Endothelial cell of umbilical vein (primary cell): Measurements from ENCODE around the gene ST6GALNAC2. TPM values are rescaled to one million over a fixed set of nuclear protein-coding genes. Genes with fewer than 3 reads are reported as not detected.

Experiments
- BruUV-seq: library from RNA; stranded (reverse); fragments of 400-500 nt; replicated peaks from 2 replicates; lab custom pipeline; 2021; lab: Mats Ljungman, UMichigan
- CTCF ChIA-PET: fragments of 300-600, 350-600 bp; sonication (Branson Sonifier 250); formaldehyde crosslinking; loops from one replicate; lab custom pipeline; 2021; ENCODE audit warnings: antibody characterized with exemption, inconsistent platforms; lab: Charles Lee
- POLR2A ChIA-PET: fragments of 300-600, 350-600 bp; sonication (Branson Sonifier 250); formaldehyde crosslinking; loops from one replicate; lab custom pipeline; 2021; ENCODE audit warnings: antibody characterized with exemption, inconsistent platforms; lab: Charles Lee
- DNase-seq: peaks from one replicate; pipeline ENCODE4 v3.0.0-alpha.2; 2011; ENCODE audit warnings: low read depth, low spot score
- FAIRE-seq: peaks from 2 replicates; lab custom pipeline; 2011; peaks lifted over from hg19 to GRCh38; lab: Jason Lieb, UNC
- H2AFZ ChIP-seq: 2 replicates; pipeline ENCODE4 v1.6.0; 2012; ENCODE audit warnings: low read depth, low read length, control low read depth, inconsistent platforms
- H3K27ac ChIP-seq: 2 replicates; pipeline ENCODE4 v1.5.1; 2011; ENCODE audit warnings: low read depth, mild to moderate bottlenecking, control low read depth, low read length, moderate library complexity; ENCODE audit not compliant: insufficient read depth
- H3K27me3 ChIP-seq, 2 experiments: 2 replicates each; pipeline versions ENCODE4 v1.6.0 to v1.6.1; 2011; ENCODE audit warnings: low read length in 2 of 2, mixed read lengths in 1 of 2; ENCODE audit not compliant: control insufficient read depth in 2 of 2, insufficient read depth in 2 of 2
- H3K36me3 ChIP-seq, 2 experiments: 2 replicates in 1 of 2; 3 replicates in 1 of 2; pipeline ENCODE4 v1.5.1; 2011; ENCODE audit warnings: low read length in 2 of 2, mild to moderate bottlenecking in 1 of 2, moderate library complexity in 1 of 2; ENCODE audit not compliant: control insufficient read depth in 2 of 2, insufficient read depth in 2 of 2; ENCODE audit errors: extremely low read depth in 1 of 2
- H3K4me1 ChIP-seq: 3 replicates; pipeline ENCODE4 v1.5.1; 2011; ENCODE audit warnings: mild to moderate bottlenecking, low read length; ENCODE audit not compliant: control insufficient read depth, insufficient read depth; ENCODE audit errors: extremely low read depth
- H3K4me2 ChIP-seq: 2 replicates; pipeline ENCODE4 v1.6.1; 2011; ENCODE audit warnings: low read length, control low read depth, mixed read lengths; ENCODE audit not compliant: insufficient read depth
- H3K4me3 ChIP-seq, 3 experiments: fragments of 200-600 bp in 1 of 3; sonication (generic), shearing (Covaris generic) in 1 of 3; replicated peaks in 1 of 3; 2 replicates each; pipeline ENCODE4 v1.5.1; 2011 to 2016; ENCODE audit warnings: control low read depth in 3 of 3, low read length in 3 of 3, mild to moderate bottlenecking in 2 of 3, inconsistent platforms in 1 of 3, low read depth in 1 of 3, moderate library complexity in 1 of 3; ENCODE audit not compliant: insufficient read depth in 1 of 3
- H3K79me2 ChIP-seq: 2 replicates; pipeline ENCODE4 v1.6.0; 2012; ENCODE audit warnings: low read length, inconsistent platforms; ENCODE audit not compliant: control insufficient read depth, insufficient read depth
- H3K9ac ChIP-seq: replicated peaks from 2 replicates; pipeline ENCODE3; 2011; ENCODE audit warnings: low read length, control low read depth; ENCODE audit not compliant: insufficient read depth; ENCODE audit errors: extremely low read depth
- H3K9me1 ChIP-seq: replicated peaks from 3 replicates; pipeline ENCODE4 v1.6.0; 2011; ENCODE audit warnings: mild to moderate bottlenecking, low read length; ENCODE audit not compliant: control insufficient read depth, insufficient read depth; ENCODE audit errors: extremely low read depth
- H3K9me3 ChIP-seq: replicated peaks from 2 replicates; pipeline ENCODE4 v1.5.1; 2012; ENCODE audit warnings: low read length, inconsistent platforms; ENCODE audit not compliant: control insufficient read depth, insufficient read depth
- H4K20me1 ChIP-seq: replicated peaks from 2 replicates; pipeline ENCODE3; 2011; ENCODE audit warnings: mild to moderate bottlenecking, low read length; ENCODE audit not compliant: control insufficient read depth, insufficient read depth; ENCODE audit errors: extremely low read depth
- CTCF ChIP-seq, 2 donors: IDR thresholded peaks; 1 replicate in 1 of 2; 2 replicates in 1 of 2; pipeline ENCODE4 v1.5.1; 2011; ENCODE audit warnings: low read length in 2 of 2, mild to moderate bottlenecking in 2 of 2, moderate library complexity in 2 of 2, control low read depth in 1 of 2, inconsistent platforms in 1 of 2, low read depth in 1 of 2; ENCODE audit not compliant: insufficient read depth in 1 of 2; ENCODE audit errors: extremely low read depth in 1 of 2
- EZH2 ChIP-seq: IDR thresholded peaks from 2 replicates; pipeline ENCODE4 v1.6.1; 2012; ENCODE audit warnings: borderline replicate concordance, low read depth, mild to moderate bottlenecking, moderate library complexity, low read length, inconsistent platforms; ENCODE audit not compliant: severe bottlenecking
- FOS ChIP-seq: IDR thresholded peaks from 2 replicates; pipeline ENCODE4 v1.6.1; 2011; ENCODE audit warnings: mild to moderate bottlenecking, low read length, moderate library complexity, borderline replicate concordance; ENCODE audit not compliant: insufficient read depth
- GATA2 ChIP-seq: IDR thresholded peaks from 2 replicates; pipeline ENCODE4 v1.7.0; 2011; ENCODE audit warnings: low read depth, mild to moderate bottlenecking, moderate library complexity, mixed read lengths, low read length; ENCODE audit not compliant: insufficient read length, insufficient read depth
- JUN ChIP-seq: IDR thresholded peaks from 2 replicates; pipeline ENCODE4 v1.6.1; 2011; ENCODE audit warnings: borderline replicate concordance, low read depth; ENCODE audit not compliant: insufficient read length, insufficient read depth
- MAX ChIP-seq: IDR thresholded peaks from 2 replicates; pipeline ENCODE4 v1.6.1; 2011; ENCODE audit not compliant: insufficient read depth, insufficient read length
- MYC ChIP-seq: IDR thresholded peaks from one replicate; pipeline ENCODE4 v1.6.1; 2011; ENCODE audit warnings: mild to moderate bottlenecking, low read depth, low read length
- POLR2A ChIP-seq: IDR thresholded peaks from 2 replicates; pipeline ENCODE4 v1.6.1; 2012; ENCODE audit warnings: low read depth, mild to moderate bottlenecking, control low read depth, low read length
- POLR2AphosphoS5 ChIP-seq: IDR thresholded peaks from 2 replicates; pipeline ENCODE4 v1.6.1; 2012; ENCODE audit warnings: low read depth, mild to moderate bottlenecking, control low read depth, low read length, moderate library complexity; ENCODE audit not compliant: insufficient read depth
- dilution Hi-C: fragments of 300-500 bp; cut with MboI; formaldehyde crosslinking; loops from one replicate; pipeline ENCODE4 v1.15.0; 2019; ENCODE audit warnings: low sequenced_read_pairs; ENCODE audit not compliant: extremely low pct_ligation_motif_present
- intact Hi-C: fragments of 100-400 bp; cut with micrococcal nuclease; formaldehyde crosslinking; loops from one replicate; pipeline ENCODE4 v1.10.0; 2022
- polyA plus RNA-seq, 4 experiments: library from polyadenylated mRNA; depleted of rRNA in 3 of 4; stranded (reverse) in 3 of 4; unstranded in 1 of 4; fragments of >200 nt; gene quantifications; 2 replicates each; pipeline versions ENCODE4 v1.2.1 to v1.2.3, GENCODE V29; 2011 to 2012; ENCODE audit warnings: missing spikeins in 1 of 4
- total RNA-seq: library from RNA; stranded (reverse); gene quantifications from 2 replicates; pipeline ENCODE4 v1.2.3, GENCODE V29; 2021

Gene ST6GALNAC2
- total and polyA plus RNA-seq, 2 donors (not counting 3 experiments of a cell fraction or from before 2014, with no cell fraction given): 0.59 to 1.7 TPM

- Histone ChIP-seq H4K20me1 (no peaks in the 10 kb centered on the region), H3K36me3 (no peaks in the 10 kb centered on the region), H3K9me3 (no peaks in the 10 kb centered on the region), H3K79me2 (no peaks in the 10 kb centered on the region), H3K4me1 (no peaks in the 10 kb centered on the region), H3K9ac (no peak overlapping the region), H3K27ac (no peak overlapping the region), H2AFZ (no peak overlapping the region), H3K4me3 (no peak overlapping the region), H3K27me3 (peaks cover 17 to 19% of the 10 kb centered on the region in 2 experiments), H3K9me1 (no peaks in the 10 kb centered on the region), H3K4me2 (no peak overlapping the region)
- intact Hi-C loops (no loop called here), dilution Hi-C loops (no loop called here)
- DNase-seq (no peak), FAIRE-seq (no peak)
- CTCF ChIA-PET: interaction anchor here (2.1 to 3.3 kb wide), 2 partner anchors 11 to 15 kb away, joined by 20 to 23 read pairs; no protein-coding TSS in a partner anchor
- TF ChIP-seq POLR2A (no peak), JUN (no peak), MAX (no peak), CTCF (IDR thresholded peaks at IDR 0.05; ENCODE audit: extremely low read depth in 1 of 2, insufficient read depth in 1 of 2, low read depth in 1 of 2, low read length in 2 of 2) (no peak), MYC (no peak), GATA2 (no peak), POLR2AphosphoS5 (no peak), FOS (no peak), EZH2 (no peak)
- BruUV-seq: no TSS peak
- POLR2A ChIA-PET: interaction anchor here (1.0 kb wide), 1 partner anchor 18 kb away, joined by 3 read pairs; no protein-coding TSS in a partner anchor
These were observed 46.6 kb downstream of the ST6GALNAC2 start for GRCh38 chr17:76538941-76539570.
